HFF-Myc (cell line): ENCODE results near the gene TMC8.
"Not testable (repeated sequence)": the region's sequence is repeated elsewhere in the genome, so short reads cannot be mapped to it uniquely, and the experiment has no call there.

Experiments
- DNase-seq: peaks from one replicate; pipeline ENCODE4 v3.0.0-alpha.2; 2011; ENCODE audit warnings: low read depth; ENCODE audit errors: extremely low read depth
- H3K4me3 ChIP-seq: replicated peaks from 2 replicates; pipeline ENCODE4 v1.5.1; 2011; ENCODE audit warnings: low read depth, mild to moderate bottlenecking, control low read depth, low read length
- CTCF ChIP-seq: IDR thresholded peaks from 2 replicates; pipeline ENCODE4 v1.5.1; 2012; ENCODE audit warnings: mild to moderate bottlenecking, low read depth, low read length, control low read depth; ENCODE audit errors: missing control alignments

TMC8 gene

GRCh38 chr17:78166416-78166815 lies 35.8 kb downstream of the TMC8 start:
- no peak for DNase-seq

GRCh38 chr17:78168242-78168902 lies 37.8 kb downstream of the TMC8 start, which contains the start of gene SYNGR2:
Gene SYNGR2, plus strand, starts transcription at chr17:78168581. Its CDS starts 36 bp downstream, at chr17:78168617.
- DNase-seq = no peak
- H3K4me3 ChIP-seq = peak within 1 kb of the TSS; percentile 62
- no peak for TF ChIP-seq CTCF

More at GRCh38 chr17:78166416-78166815, 35.8 kb downstream of the TMC8 start:
- no peak for TF ChIP-seq CTCF
- no peak overlapping the region for H3K4me3 ChIP-seq

- no peak for TF ChIP-seq CTCF
- peak overlapping the region; percentile 62 for H3K4me3 ChIP-seq
- no peak for DNase-seq
These were observed 38.6 kb downstream of the TMC8 start for GRCh38 chr17:78168903-78169793.

- no peak for TF ChIP-seq CTCF
- H3K4me3 ChIP-seq = no peak overlapping the region
- DNase-seq = no peak
These were observed 40.4 kb downstream of the TMC8 start for GRCh38 chr17:78170692-78171590.

GRCh38 chr17:78171591-78172248 lies 41.1 kb downstream of the TMC8 start:
- not testable (repeated sequence) for DNase-seq

GRCh38 chr17:78172249-78173051 lies 41.9 kb downstream of the TMC8 start:
- H3K4me3 ChIP-seq = no peak overlapping the region
- no peak for TF ChIP-seq CTCF
- DNase-seq = no peak

More at GRCh38 chr17:78171591-78172248, 41.1 kb downstream of the TMC8 start:
- not testable (repeated sequence) for H3K4me3 ChIP-seq
